Stomach (tissue), 9 donors: ENCODE data around the gene TTLL1. TPM values are rescaled to one million over a fixed set of nuclear protein-coding genes. Genes with fewer than 3 reads are reported as not detected.

ENCODE experiments used
- DNase-seq, 2 donors: peaks; one replicate each; pipeline versions ENCODE4 v3.0.0 to v3.0.0-alpha.2; 2013 to 2019
- H3K27ac ChIP-seq, 5 donors: fragments of 200-600 bp in 4 of 5; sonication (generic) in 4 of 5; one replicate each; pipeline ENCODE4 v1.5.1; 2013 to 2019; ENCODE audit warnings: mild to moderate bottlenecking in 1 of 5, moderate library complexity in 1 of 5
- H3K27me3 ChIP-seq, 3 donors: fragments of 200-600 bp; sonication (generic); one replicate each; pipeline ENCODE4 v1.5.1; 2017 to 2019; ENCODE audit warnings: mixed run types in 1 of 3
- H3K36me3 ChIP-seq, 4 donors: fragments of 200-600 bp; sonication (generic); 1 replicate in 3 of 4; 2 replicates in 1 of 4; pipeline ENCODE4 v1.5.1; 2016 to 2019
- H3K4me1 ChIP-seq, 4 donors: fragments of 200-600 bp; sonication (generic); one replicate each; pipeline ENCODE4 v1.5.1; 2016 to 2019
- H3K4me3 ChIP-seq, 4 donors: fragments of 200-600 bp; sonication (generic) in 3 of 4; one replicate each; pipeline ENCODE4 v1.5.1; 2016 to 2019; ENCODE audit warnings: mild to moderate bottlenecking in 1 of 4
- H3K9me3 ChIP-seq, 4 donors: fragments of 200-600 bp; sonication (generic); one replicate each; pipeline ENCODE4 v1.5.1; 2016 to 2019
- CTCF ChIP-seq, 7 experiments: fragments of 450-650 bp in 4 of 7; fragments of 200-600 bp in 3 of 7; sonication (generic) in 3 of 7; IDR thresholded peaks; one replicate each; pipeline ENCODE4 v1.5.1; 2016 to 2019; ENCODE audit warnings: antibody characterized with exemption in 7 of 7, control low read depth in 2 of 7, mild to moderate bottlenecking in 1 of 7
- EP300 ChIP-seq: sonication (generic); formaldehyde crosslinking; IDR thresholded peaks from one replicate; pipeline ENCODE4 v1.6.1; 2017; ENCODE audit warnings: antibody characterized with exemption
- POLR2A ChIP-seq, 4 donors: fragments of 450-650 bp; IDR thresholded peaks; one replicate each; pipeline ENCODE4 v1.6.1; 2016; ENCODE audit warnings: antibody characterized with exemption in 4 of 4, control low read depth in 2 of 4, mild to moderate bottlenecking in 1 of 4, moderate library complexity in 1 of 4
- POLR2AphosphoS5 ChIP-seq, 3 donors: sonication (generic); formaldehyde crosslinking; IDR thresholded peaks; one replicate each; pipeline ENCODE4 v1.6.1; 2016; ENCODE audit warnings: antibody characterized with exemption in 3 of 3
- WGBS, 5 donors: extraction: QIAGEN DNeasy Blood & Tissue Kit in 3 of 5; methylation state at CpG; one replicate each; pipeline versions ENCODE4 v1.1.5 to v1.1.7; 2013 to 2018; 5-methylcytosine and 5-hydroxymethylcytosine counted together
- intact Hi-C: fragments of 100-400 bp; cut with DNase I; formaldehyde crosslinking; loops from one replicate; pipeline ENCODE4 v1.15.1; 2023; ENCODE audit warnings: low total_unique reads
- polyA plus RNA-seq, 3 donors: library from polyadenylated mRNA; stranded (reverse); fragments of 200-250 nt; gene quantifications; one replicate each; pipeline ENCODE4 v1.2.3, GENCODE V29; 2013
- total RNA-seq, 5 donors: library from RNA; depleted of rRNA; stranded (reverse); fragments of >200 nt; gene quantifications; one replicate each; pipeline versions ENCODE4 v1.1.0 to v1.2.3, GENCODE V29; 2014 to 2016
- donor health status: healthy with polysubstance abuse.
- donor health status: Bipolar disorder and iron deficiency.
- donor health status: healthy.

TTLL1 gene
- total and polyA plus RNA-seq, 8 donors: 3.3 to 16.3 (median 4.8) TPM; not detected in 2

GRCh38 chr22:43096420-43096819, 7.2 kb upstream of the TTLL1 start:
- H3K9me3 ChIP-seq: peaks cover 0 to 11% (median 5%) of the 10 kb centered on the region in 4 donors
- H3K27me3 ChIP-seq: peaks cover 0 to 3% (median 0%) of the 10 kb centered on the region in 3 donors
- 78 to 94% (median 89%) methylated on average over 8 of the region's 8 CpGs for WGBS, 5 donors
- TF ChIP-seq CTCF (IDR thresholded peaks at IDR 0.05): no peak
- TF ChIP-seq POLR2A (IDR thresholded peaks at IDR 0.05): no peak
- no peak for TF ChIP-seq EP300
- TF ChIP-seq POLR2AphosphoS5 (IDR thresholded peaks at IDR 0.05): no peak
- no peaks in the 10 kb centered on the region for H3K36me3 ChIP-seq
- no peak overlapping the region for H3K4me3 ChIP-seq
- intact Hi-C loops: no loop called here
- no peak for DNase-seq
- no peak overlapping the region for H3K27ac ChIP-seq
- peaks cover 0 to 6% (median 2%) of the 10 kb centered on the region in 4 donors for H3K4me1 ChIP-seq

- 48 to 65% (median 57%) methylated on average over 3 to 4 of the region's 4 CpGs for WGBS, 5 donors
- Histone ChIP-seq H3K4me1 (peaks cover 1 to 7% (median 4%) of the 10 kb centered on the region in 4 donors), H3K27ac (no peak overlapping the region), H3K4me3 (no peak overlapping the region), H3K36me3 (no peaks in the 10 kb centered on the region), H3K27me3 (peaks cover 0 to 3% (median 0%) of the 10 kb centered on the region in 3 donors), H3K9me3 (peaks cover 0 to 11% (median 5%) of the 10 kb centered on the region in 4 donors)
- TF ChIP-seq POLR2AphosphoS5 (IDR thresholded peaks at IDR 0.05) (no peak), CTCF (IDR thresholded peaks at IDR 0.05) (no peak), POLR2A (IDR thresholded peaks at IDR 0.05) (no peak), EP300 (no peak)
- no peak for DNase-seq
- intact Hi-C loops: no loop called here
Measured at GRCh38 chr22:43094551-43094950, 5.4 kb upstream of the TTLL1 start.

- intact Hi-C loops: no loop called here
- H3K9me3 ChIP-seq: peaks cover 0 to 11% (median 5%) of the 10 kb centered on the region in 4 donors
- peaks cover 4 to 9% (median 7%) of the 10 kb centered on the region in 4 donors for H3K4me1 ChIP-seq
- 37 to 51% (median 45%) methylated on average over 6 to 7 of the region's 7 CpGs for WGBS, 5 donors
- peak; percentile 53 to 67 for DNase-seq
- H3K27me3 ChIP-seq: peaks cover 0 to 3% (median 0%) of the 10 kb centered on the region in 3 donors
- H3K36me3 ChIP-seq: no peaks in the 10 kb centered on the region
- TF ChIP-seq POLR2A (IDR thresholded peaks at IDR 0.05) (no peak), POLR2AphosphoS5 (IDR thresholded peaks at IDR 0.05) (no peak), CTCF (IDR thresholded peaks at IDR 0.05) (no peak), EP300 (no peak)
- no peak overlapping the region for H3K4me3 ChIP-seq
- H3K27ac ChIP-seq: no peak overlapping the region
Measured at GRCh38 chr22:43094085-43094484, 4.9 kb upstream of the TTLL1 start.

GRCh38 chr22:43092085-43092484, 2.9 kb upstream of the TTLL1 start:
- Histone ChIP-seq H3K4me1 (peaks cover 5 to 17% (median 13%) of the 10 kb centered on the region in 4 donors), H3K4me3 (no peak overlapping the region), H3K27ac (no peak overlapping the region), H3K9me3 (peaks cover 0 to 10% (median 4%) of the 10 kb centered on the region in 4 donors), H3K27me3 (peaks cover 0 to 3% (median 0%) of the 10 kb centered on the region in 3 donors), H3K36me3 (no peaks in the 10 kb centered on the region)
- intact Hi-C loops: no loop called here
- 61 to 78% (median 77%) methylated on average over 9 of the region's 9 CpGs for whole genome bisulfite sequencing, 5 donors
- DNase-seq: no peak
- TF ChIP-seq EP300 (no peak), CTCF (IDR thresholded peaks at IDR 0.05) (no peak), POLR2AphosphoS5 (IDR thresholded peaks at IDR 0.05) (no peak), POLR2A (IDR thresholded peaks at IDR 0.05) (no peak)
